Activated T-helper 1 cell treated with anti-CD3 and anti-CD28 coated beads, Interleukin-12 subunit alpha, Interleukin-12 subunit beta, Interleukin-2, Interleukin-4 antibody, amounts not matched to agents 30 ng/mL and 10 ng/mL and 1 ng/mL, durations not matched to agents 14 hours and 24 hours and 36 hours (primary cell): ENCODE results near the gene PTOV1. TPM values are rescaled to one million over a fixed set of nuclear protein-coding genes. Genes with fewer than 3 reads are reported as not detected.

Source experiments
- DNase-seq: peaks from one replicate; pipeline ENCODE4 v3.0.0; 2021; ENCODE audit warnings: low spot score
- H3K27ac Mint-ChIP-seq: one replicate; pipeline ENCODE4 v1.8.0; 2021; ENCODE audit warnings: mild to moderate bottlenecking, mixed read lengths
- H3K27me3 Mint-ChIP-seq: one replicate; pipeline ENCODE4 v1.8.0; 2022; ENCODE audit warnings: mild to moderate bottlenecking, moderate library complexity, mixed read lengths; ENCODE audit not compliant: insufficient read depth
- H3K36me3 Mint-ChIP-seq: one replicate; pipeline ENCODE4 v1.8.0; 2021; ENCODE audit warnings: low read depth, mixed read lengths
- H3K4me1 Mint-ChIP-seq: one replicate; pipeline ENCODE4 v1.8.0; 2021; ENCODE audit warnings: low read depth, mixed read lengths
- H3K4me3 Mint-ChIP-seq: one replicate; pipeline ENCODE4 v1.8.0; 2021; ENCODE audit warnings: mild to moderate bottlenecking, moderate library complexity, mixed read lengths
- H3K9me3 Mint-ChIP-seq: one replicate; pipeline ENCODE4 v1.8.0; 2021; ENCODE audit warnings: mixed read lengths
- intact Hi-C: fragments of 100-400 bp; cut with micrococcal nuclease; formaldehyde crosslinking; loops from one replicate; pipeline ENCODE4 v1.15.1; 2024
- total RNA-seq: library from RNA; stranded (reverse); gene quantifications from 2 replicates; pipeline ENCODE4 v1.2.3, GENCODE V29; 2022

Gene PTOV1
- total RNA-seq, 1 donor from 2014 or later: 113 TPM

DNA sequence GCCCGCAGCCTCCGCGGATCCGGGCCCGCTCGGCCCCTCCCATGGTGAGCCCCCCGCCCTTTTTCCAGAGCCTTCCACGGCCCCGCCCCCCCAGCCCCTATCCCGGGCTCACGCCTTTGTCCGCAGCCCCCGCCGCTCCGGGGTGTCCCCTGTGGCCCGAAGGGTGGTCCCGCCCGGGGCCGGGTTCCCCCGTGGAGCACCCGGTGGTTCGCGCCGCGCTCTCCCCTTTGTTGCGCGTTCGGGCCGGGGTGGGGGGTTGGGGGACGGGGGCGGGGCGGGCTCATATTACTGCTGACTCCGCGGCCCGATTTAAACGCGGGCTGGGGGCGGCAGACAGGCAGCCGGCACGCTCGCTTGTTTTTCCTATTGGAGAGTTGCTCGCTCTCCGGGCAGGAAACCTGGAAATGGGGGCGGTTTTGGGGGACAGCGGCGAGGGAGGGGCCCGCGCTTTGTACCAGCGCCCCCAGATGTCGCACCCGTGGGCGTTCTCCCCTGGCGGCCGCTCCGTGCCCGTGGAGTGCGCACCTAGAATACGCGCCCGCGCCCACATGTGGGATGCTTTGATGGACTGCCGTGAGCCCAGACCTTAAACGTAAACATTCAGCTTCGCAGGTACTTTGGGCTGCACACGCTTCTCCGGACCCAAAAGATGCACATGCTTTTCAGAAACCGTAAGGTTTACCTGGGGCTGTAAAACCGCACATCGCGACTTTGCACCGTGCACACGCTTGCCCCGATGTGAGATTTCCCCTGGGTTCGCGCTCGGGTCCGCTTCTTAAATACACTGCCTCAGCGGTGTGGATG lies 699 bp downstream of the PTOV1 start:
- H3K9me3 Mint-ChIP-seq: peaks cover 4% of the 10 kb centered on the region
- no peak for DNase-seq
- peaks cover 38% of the 10 kb centered on the region for H3K4me1 Mint-ChIP-seq
- peaks cover 5% of the 10 kb centered on the region for H3K27me3 Mint-ChIP-seq
- intact Hi-C loops: loop anchor here (2.0 kb wide), 1 partner anchor 45 kb away; the partner anchor contains the start of gene IL4I1
- peak overlapping the region; percentile 72 for H3K27ac Mint-ChIP-seq
- peak overlapping the region; percentile 89 for H3K4me3 Mint-ChIP-seq
- peaks cover 7% of the 10 kb centered on the region for H3K36me3 Mint-ChIP-seq

- Mint-ChIP-seq H3K4me1 (peaks cover 38% of the 10 kb centered on the region), H3K27ac (peak overlapping the region; percentile 72), H3K27me3 (peaks cover 5% of the 10 kb centered on the region), H3K36me3 (peaks cover 7% of the 10 kb centered on the region), H3K4me3 (peak overlapping the region; percentile 89), H3K9me3 (peaks cover 4% of the 10 kb centered on the region)
- intact Hi-C loops: loop anchor here (1.0 kb wide), 1 partner anchor 38 kb away; no protein-coding TSS in a partner anchor
- DNase-seq: no peak
Observed at GRCh38 chr19:49852631-49853126, 1.7 kb downstream of the PTOV1 start.

DNA sequence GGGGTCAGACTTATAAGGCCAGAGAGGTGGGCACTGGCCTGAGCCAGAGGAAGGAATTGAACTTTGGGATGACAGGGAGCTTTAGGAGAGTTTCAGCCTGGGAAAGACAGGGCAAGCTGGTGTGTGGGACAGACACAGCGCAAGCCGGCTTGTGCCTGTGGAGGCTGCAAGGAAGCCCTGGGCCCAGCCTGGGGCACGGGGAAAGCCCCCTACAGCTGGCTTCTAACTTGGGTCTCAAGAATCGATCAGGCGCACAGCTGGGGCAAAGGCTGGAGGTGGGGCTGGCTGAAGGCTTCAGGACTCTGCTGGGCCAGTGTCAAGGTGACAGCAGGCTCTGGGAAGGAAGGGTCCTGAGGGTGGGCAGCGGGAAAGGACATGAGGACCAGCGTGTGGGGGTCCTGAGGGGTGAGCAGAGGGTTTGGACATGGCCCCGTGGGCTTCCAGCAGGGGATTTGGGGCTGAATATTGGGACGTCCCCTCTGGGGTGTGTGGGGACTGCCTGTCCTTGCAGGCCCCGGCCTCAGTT lies 3.0 kb downstream of the PTOV1 start:
- Mint-ChIP-seq H3K27ac (peak overlapping the region; percentile 40), H3K9me3 (peaks cover 4% of the 10 kb centered on the region), H3K4me1 (peaks cover 28% of the 10 kb centered on the region), H3K36me3 (peaks cover 7% of the 10 kb centered on the region), H3K27me3 (peaks cover 5% of the 10 kb centered on the region), H3K4me3 (peak overlapping the region; percentile 60)
- no peak for DNase-seq
- intact Hi-C loops: loop anchor here (1.0 kb wide), 1 partner anchor 36 kb away; no protein-coding TSS in a partner anchor

- H3K27me3 Mint-ChIP-seq: peaks cover 5% of the 10 kb centered on the region
- peaks cover 23% of the 10 kb centered on the region for H3K4me1 Mint-ChIP-seq
- no peak overlapping the region for H3K4me3 Mint-ChIP-seq
- intact Hi-C loops: no loop called here
- H3K9me3 Mint-ChIP-seq: no peaks in the 10 kb centered on the region
- H3K27ac Mint-ChIP-seq: no peak overlapping the region
- peaks cover 6% of the 10 kb centered on the region for H3K36me3 Mint-ChIP-seq
- no peak for DNase-seq
Observed at GRCh38 chr19:49854378-49855263, 3.7 kb downstream of the PTOV1 start.

DNA sequence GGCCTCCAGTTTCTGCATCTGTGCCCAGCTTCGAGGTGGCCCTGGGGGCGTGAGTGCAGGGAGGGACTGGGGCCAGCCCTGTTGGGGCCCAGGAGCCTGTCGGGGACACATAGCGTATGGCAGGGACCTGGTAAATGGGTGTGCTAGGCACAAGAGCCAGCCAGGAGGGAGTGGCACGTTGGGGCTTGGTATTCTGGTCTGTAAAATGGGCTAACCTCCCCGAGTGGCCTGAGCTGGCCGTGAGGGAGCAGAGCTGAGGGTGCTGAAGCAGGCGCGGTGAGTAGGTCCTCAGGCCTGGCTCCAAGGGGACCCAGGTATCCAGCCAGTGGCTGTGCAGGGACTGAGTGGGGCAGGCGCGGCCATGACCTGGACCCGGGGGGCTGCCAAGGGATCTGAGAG lies 4.3 kb downstream of the PTOV1 start:
- peaks cover 16% of the 10 kb centered on the region for H3K4me1 Mint-ChIP-seq
- no peaks in the 10 kb centered on the region for H3K9me3 Mint-ChIP-seq
- H3K4me3 Mint-ChIP-seq: no peak overlapping the region
- H3K27ac Mint-ChIP-seq: no peak overlapping the region
- H3K27me3 Mint-ChIP-seq: peaks cover 5% of the 10 kb centered on the region
- DNase-seq: no peak
- intact Hi-C loops: no loop called here
- H3K36me3 Mint-ChIP-seq: peaks cover 5% of the 10 kb centered on the region

- Mint-ChIP-seq H3K9me3 (no peaks in the 10 kb centered on the region), H3K4me3 (no peak overlapping the region), H3K4me1 (peaks cover 15% of the 10 kb centered on the region), H3K36me3 (peaks cover 9% of the 10 kb centered on the region), H3K27ac (no peak overlapping the region), H3K27me3 (peaks cover 5% of the 10 kb centered on the region)
- DNase-seq: no peak
- intact Hi-C loops: no loop called here
Observed at GRCh38 chr19:49855676-49856573, 5.0 kb downstream of the PTOV1 start.

DNA sequence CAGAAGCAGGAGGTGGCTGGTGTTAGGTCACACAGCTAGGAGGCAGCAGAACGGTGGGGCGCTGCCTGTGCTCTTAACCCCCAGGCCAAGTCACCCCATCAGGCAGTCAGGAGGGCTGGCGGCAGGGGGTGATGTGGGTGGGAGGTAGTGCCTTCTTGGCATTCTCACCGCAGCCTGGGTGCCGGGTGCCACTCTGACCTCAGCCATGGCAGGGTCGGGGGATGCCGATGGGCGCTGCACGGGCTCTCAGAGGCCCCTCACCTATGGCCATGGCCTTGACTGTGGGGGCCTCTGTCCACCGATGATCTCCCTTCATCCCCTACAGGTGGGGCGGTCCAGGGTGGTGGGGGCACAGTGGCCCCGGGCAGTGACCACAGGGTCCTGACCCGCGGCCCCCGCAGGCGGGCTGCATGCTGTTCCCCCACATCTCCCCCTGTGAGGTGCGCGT lies 5.6 kb downstream of the PTOV1 start:
- Mint-ChIP-seq H3K9me3 (no peaks in the 10 kb centered on the region), H3K4me3 (no peak overlapping the region), H3K27me3 (peaks cover 5% of the 10 kb centered on the region), H3K36me3 (peaks cover 12% of the 10 kb centered on the region), H3K4me1 (peaks cover 15% of the 10 kb centered on the region), H3K27ac (no peak overlapping the region)
- intact Hi-C loops: no loop called here
- DNase-seq: no peak

GRCh38 chr19:49857061-49857837 lies 6.3 kb downstream of the PTOV1 start:
- intact Hi-C loops: no loop called here
- H3K4me1 Mint-ChIP-seq: peaks cover 12% of the 10 kb centered on the region
- peaks cover 12% of the 10 kb centered on the region for H3K36me3 Mint-ChIP-seq
- no peaks in the 10 kb centered on the region for H3K9me3 Mint-ChIP-seq
- H3K27me3 Mint-ChIP-seq: peaks cover 5% of the 10 kb centered on the region
- no peak overlapping the region for H3K27ac Mint-ChIP-seq
- DNase-seq: no peak
- H3K4me3 Mint-ChIP-seq: no peak overlapping the region

- peaks cover under 1% of the 10 kb centered on the region for H3K27me3 Mint-ChIP-seq
- peaks cover 7% of the 10 kb centered on the region for H3K4me1 Mint-ChIP-seq
- DNase-seq: no peak
- intact Hi-C loops: no loop called here
- no peak overlapping the region for H3K27ac Mint-ChIP-seq
- peaks cover 12% of the 10 kb centered on the region for H3K36me3 Mint-ChIP-seq
- H3K9me3 Mint-ChIP-seq: no peaks in the 10 kb centered on the region
- no peak overlapping the region for H3K4me3 Mint-ChIP-seq
Observed at GRCh38 chr19:49857838-49858087, 6.8 kb downstream of the PTOV1 start.

DNA sequence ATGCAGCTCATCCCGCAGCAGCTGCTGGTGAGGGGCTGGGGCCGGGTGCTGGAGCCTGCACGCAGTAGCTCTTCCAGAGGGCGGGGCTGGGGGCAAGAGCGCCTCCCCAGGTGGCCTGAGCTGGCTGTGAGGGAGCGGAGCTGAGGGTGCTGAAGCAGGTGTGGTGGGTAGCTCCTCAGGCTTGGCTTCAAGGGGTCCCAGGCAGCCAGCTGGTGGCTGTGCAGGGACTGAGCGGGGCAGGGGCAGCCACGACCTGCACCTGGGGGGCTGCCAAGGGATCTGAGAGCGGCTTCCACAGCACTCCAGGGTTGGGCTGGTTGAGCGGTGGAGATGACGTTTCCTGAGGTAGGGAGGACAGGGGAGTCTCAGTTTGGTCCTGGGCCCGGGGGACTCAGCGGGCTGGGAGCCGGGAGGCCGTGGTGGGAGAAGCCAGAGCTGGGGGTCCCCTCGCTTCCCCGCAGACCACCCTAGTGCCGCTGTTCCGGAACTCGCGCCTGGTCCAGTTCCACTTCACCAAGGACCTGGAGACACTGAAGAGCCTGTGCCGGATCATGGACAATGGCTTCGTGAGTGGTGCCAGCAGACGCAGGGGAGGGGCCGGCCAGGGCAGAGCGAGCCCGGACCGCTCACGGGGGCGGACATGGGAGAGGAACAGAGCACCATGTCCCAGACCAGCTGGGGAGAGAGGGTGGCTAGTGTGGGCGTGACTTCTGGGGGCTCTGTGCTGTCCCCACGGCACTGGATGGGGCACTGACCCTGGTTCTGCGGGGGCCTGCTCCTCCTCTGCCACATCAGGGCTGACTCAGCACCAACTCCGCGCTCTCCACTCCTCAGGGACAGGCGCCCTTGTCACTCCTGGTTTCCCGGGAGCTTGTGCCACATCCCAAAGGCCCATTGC lies 7.4 kb downstream of the PTOV1 start:
- no peak overlapping the region for H3K4me3 Mint-ChIP-seq
- no peaks in the 10 kb centered on the region for H3K27me3 Mint-ChIP-seq
- peaks cover 15% of the 10 kb centered on the region for H3K36me3 Mint-ChIP-seq
- intact Hi-C loops: no loop called here
- H3K9me3 Mint-ChIP-seq: no peaks in the 10 kb centered on the region
- no peak for DNase-seq
- H3K27ac Mint-ChIP-seq: no peak overlapping the region
- H3K4me1 Mint-ChIP-seq: peaks cover 4% of the 10 kb centered on the region
